ENCODE data around the gene MTERF2.

MTERF2 gene

DNA sequence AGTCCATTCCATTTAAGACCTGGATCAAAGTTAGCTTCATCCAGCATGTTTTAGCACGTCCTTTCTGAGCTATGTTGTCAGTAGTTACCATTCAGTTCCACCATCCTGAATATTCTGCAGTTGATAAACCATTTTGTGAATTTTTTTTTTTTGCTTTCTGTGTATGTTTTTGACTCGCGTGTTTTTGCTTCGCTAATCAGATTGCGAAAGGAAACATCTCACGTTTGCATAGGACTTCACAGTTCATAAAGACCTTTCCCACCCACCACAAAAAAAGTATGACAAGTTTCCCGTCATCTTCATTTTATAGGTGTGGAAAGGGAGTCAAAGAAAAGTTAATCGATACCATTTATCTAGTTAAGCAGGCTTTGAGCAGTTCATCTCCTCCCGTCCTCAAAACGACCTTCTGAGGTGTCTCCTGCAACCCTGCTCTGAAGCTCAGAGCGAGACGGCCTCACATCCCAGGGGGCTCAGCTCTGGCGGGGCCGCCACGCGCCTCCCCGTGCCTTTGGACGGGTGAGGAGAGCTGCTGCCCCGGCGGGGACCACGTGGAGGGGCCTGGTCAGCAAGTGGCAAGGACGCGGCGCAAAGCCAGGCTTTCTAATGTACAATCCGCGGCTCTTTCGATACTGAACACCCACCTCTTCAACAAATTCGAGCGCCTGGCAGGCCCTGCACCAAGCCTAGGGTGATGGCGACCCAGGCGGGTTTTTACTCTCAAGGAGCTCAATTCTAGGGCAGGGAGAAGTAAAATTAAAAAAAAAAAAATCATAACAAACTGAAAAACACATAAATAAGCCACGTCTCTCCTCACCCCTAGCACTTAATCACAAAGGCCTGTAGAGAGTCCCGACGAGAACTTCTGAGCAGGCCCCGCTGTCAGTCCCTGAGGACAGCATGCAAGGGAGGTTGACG, 32.2 kb downstream of the MTERF2 start:
- DNase-seq (ENCODE audit: low spot score) = no peak

DNA sequence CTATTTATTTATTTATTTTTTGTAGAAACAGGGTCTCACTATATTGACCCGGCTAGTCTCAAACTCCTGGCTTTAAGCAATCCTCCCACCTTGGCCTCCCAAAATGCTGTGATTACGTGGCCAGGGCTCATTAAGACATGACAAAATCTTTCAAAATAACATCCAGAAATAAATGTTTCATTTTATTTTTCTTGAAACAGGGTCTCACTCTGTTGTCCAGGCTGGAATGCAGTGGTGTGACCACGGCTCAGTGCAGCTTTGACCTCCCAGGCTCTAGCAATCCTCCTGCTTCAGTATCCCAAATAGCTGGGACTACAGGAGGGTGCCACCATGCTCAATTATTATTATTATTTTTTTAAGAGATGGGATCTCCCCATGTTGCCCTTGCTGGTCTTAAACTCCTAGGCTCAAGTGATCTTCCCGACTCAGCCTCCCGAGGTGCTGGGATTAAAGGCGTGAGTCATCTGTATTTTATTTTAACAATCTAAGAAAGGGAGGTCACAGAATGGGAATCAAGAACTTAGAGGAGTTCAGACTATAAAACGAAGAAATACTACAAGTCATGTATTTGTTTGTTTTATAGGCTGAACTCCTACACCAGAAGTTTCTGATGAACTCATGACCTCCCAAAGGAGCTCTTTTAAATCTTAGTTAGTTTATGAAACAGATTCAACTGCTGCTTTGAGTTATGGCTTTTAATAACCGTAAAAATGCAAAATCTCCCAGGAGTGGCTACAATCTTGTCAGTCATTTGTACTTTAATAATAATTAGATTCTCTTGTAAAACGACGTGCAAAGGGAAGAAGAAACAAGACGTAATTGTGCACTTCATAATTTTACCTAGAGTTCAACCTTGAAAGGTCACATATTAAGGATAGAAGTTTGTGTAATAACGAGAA, 33.3 kb downstream of the MTERF2 start:
- no peak for DNase-seq (ENCODE audit: low spot score)

DNA sequence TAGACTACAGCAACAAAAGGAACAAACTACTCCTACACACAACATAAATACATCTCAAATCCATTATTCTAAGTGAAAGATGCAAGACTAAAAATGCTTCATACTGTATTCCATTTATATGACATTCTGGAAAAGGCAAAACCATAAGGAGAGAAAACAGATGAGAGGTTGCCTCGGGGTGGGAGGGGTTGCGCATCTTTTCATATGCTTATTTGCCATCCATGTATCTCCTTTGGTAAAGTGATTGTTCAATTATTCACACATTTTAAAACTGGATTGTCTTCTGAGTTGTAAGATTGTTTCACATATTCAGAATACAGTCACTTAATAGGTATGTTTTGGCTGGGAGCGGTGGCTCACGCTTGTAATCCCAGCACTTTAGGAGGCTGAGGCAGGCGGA, 36.4 kb downstream of the MTERF2 start:
- DNase-seq (ENCODE audit: low spot score) = no peak

DNA sequence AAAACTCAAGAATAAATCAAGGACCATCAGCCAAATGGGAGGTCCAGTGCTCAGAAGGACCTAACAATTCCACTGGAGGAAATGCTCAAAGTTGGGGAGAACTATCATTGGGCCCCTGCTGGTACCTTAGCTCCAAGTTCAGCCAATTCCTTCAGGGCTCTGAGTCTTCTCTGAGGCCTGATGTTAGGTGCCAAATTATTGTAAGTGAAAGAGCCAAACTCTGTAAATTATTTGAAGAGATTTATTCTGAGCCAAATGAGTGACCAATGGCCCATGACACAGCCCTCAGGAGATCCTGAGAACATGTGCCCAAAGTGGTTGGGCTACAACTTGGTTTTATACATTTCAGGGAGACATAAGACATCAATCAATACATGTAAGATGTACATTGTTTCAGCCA, 39.5 kb downstream of the MTERF2 start:
- no peak for DNase-seq (ENCODE audit: low spot score)

DNA sequence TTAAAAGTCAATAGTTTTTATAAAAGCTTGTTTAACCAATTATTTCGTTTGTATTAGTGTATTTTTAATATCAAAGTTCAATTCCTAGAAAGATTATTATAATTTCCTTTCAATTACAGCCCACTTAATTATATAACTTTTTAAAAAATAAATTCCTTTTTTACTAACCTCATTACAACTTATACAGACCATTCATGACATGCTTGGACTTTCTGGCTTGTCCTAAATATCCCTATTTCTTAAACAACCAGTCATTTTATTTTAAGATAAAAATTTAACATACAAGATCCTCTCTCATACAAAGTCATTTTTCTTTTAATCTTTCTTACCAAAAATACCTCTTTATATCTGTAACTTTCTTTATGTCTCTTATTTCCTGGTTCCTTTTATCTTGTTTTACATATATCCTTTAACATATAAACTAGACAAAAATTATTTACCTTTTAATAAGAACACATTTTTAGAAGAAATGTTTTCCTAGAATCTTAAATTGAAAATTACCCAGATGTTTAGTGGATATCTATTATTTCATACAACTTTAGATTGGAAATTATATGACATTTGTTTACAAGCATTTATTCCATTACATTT, 41.6 kb downstream of the MTERF2 start:
- DNase-seq (ENCODE audit: low spot score) = no peak

DNA sequence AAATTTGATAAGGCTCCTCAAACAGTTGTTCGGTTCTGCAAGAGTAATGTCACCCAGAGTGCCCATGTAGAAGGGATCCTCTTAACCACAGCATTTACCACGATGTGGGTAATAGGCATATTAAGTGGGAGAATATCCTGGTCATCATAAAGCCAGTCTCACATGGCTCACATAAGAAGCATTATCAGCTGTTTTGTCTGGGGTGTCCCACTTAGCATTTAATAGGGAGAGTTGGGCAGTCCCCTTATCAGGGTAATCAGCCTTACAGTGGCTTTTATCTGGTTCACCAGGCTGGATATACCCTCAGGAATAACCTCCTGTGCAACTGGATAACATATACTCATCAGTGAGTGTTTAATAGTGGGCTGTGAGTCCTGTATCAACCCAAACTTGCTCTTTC, 44.2 kb downstream of the MTERF2 start:
- no peak for DNase-seq (ENCODE audit: low spot score)

DNA sequence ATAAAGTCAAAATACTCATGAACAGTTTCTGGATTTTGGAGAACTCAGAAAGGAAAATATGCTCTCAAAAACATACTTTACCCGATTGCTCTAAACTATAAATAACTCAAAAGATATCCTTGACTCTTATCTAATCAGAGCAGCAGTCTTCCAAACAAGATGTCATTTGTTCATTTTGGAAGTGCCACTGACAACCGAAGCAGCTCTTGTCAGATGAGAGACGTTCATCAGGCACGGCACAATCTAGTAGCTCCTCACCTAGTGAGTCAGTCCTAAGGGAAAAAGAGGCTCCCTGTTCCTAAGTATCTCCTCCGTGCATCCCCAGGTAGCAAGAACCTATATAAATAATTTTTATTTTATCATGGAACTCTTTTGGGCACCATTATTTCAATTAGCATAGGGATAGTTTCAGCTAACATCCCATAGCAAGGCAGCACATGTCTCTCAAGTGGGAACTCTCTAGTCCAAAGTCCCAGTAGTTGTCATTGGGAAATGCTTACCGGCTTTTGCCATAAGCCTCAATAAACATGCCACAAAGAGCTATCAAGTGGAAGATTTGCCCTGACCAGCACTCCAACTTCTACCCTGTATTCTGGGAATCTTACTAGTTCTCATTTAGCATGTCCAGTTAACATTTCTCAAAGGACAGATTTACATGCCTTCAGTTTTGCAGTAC, 45.3 kb downstream of the MTERF2 start:
- no peak for DNase-seq (ENCODE audit: low spot score)

DNA sequence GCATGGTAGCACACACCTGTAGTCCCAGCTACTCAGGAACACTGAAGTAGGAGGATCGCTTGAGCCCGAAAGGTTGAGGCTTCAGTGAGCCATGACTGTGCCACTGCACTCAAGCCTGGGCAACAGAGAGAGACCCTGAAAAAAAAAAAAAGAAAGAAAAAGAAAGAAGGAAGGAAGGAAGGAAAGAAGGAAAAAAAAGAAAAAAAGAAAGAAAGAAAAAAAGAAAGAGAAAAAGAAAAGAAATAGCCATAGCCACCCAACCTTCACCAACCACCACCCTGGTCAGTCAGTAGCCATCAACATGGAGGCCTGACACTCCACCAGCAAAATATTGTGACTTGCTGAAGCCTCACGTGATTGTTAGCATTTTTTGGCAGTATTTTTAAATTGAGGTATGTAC, 52.7 kb downstream of the MTERF2 start:
- DNase-seq (ENCODE audit: low spot score) = no peak
